GM12878 (cell line): ENCODE results near the gene NSUN5. TPM values are rescaled to one million over a fixed set of nuclear protein-coding genes. Genes with fewer than 3 reads are reported as not detected.

Experiments used
- ASH2L ChIP-seq: fragments of 300-600, 200-600 bp; sonication (generic); IDR thresholded peaks from 2 replicates; pipeline ENCODE4 v1.6.1; 2017; ENCODE audit warnings: low read depth, mild to moderate bottlenecking, borderline replicate concordance
- BHLHE40 ChIP-seq, 2 experiments: fragments of 450-650 bp in 1 of 2; IDR thresholded peaks; 2 replicates each; pipeline ENCODE4 v1.6.1; 2011 to 2017; ENCODE audit warnings: low read depth in 2 of 2, borderline replicate concordance in 1 of 2, improper control_type of control experiment in 1 of 2, low read length in 1 of 2, mild to moderate bottlenecking in 1 of 2
- CHD4 ChIP-seq: fragments of 200-600 bp; sonication (generic); IDR thresholded peaks from 2 replicates; pipeline ENCODE4 v1.6.1; 2016; ENCODE audit warnings: mild to moderate bottlenecking
- E4F1 ChIP-seq: fragments of 450-650 bp; IDR thresholded peaks from 2 replicates; pipeline ENCODE4 v1.6.1; 2018; ENCODE audit warnings: borderline replicate concordance, mild to moderate bottlenecking; ENCODE audit not compliant: partially characterized antibody
- FOS ChIP-seq: IDR thresholded peaks from 3 replicates; pipeline ENCODE4 v1.6.1; 2011; ENCODE audit warnings: borderline replicate concordance; ENCODE audit not compliant: insufficient read length; ENCODE audit errors: extremely low read depth
- HDAC6 ChIP-seq: fragments of 200-600 bp; sonication (generic); IDR thresholded peaks from one replicate; pipeline ENCODE4 v1.8.0; 2017; ENCODE audit warnings: antibody characterized with exemption; ENCODE audit not compliant: unreplicated experiment
- KAT2A ChIP-seq: conservative IDR thresholded peaks from 2 replicates; pipeline ENCODE4 v1.6.1; 2011; ENCODE audit warnings: low read depth, low read length; ENCODE audit not compliant: control insufficient read depth
- MAX ChIP-seq: IDR thresholded peaks from 2 replicates; pipeline ENCODE4 v1.6.1; 2012; ENCODE audit warnings: low read depth, low read length, improper control_type of control experiment
- MXI1 ChIP-seq: fragments of 150-350 bp; IDR thresholded peaks from 2 replicates; pipeline ENCODE4 v1.6.1; 2011; ENCODE audit warnings: low read depth, mild to moderate bottlenecking, inconsistent platforms, low read length, improper control_type of control experiment
- NBN ChIP-seq: fragments of 450-650 bp; IDR thresholded peaks from 2 replicates; pipeline ENCODE4 v1.6.1; 2016
- POLR2AphosphoS2 ChIP-seq: IDR thresholded peaks from 2 replicates; pipeline ENCODE4 v1.6.1; 2011; ENCODE audit warnings: low read depth, mild to moderate bottlenecking, low read length, improper control_type of control experiment, moderate library complexity
- POLR2AphosphoS5 ChIP-seq: IDR thresholded peaks from 2 replicates; pipeline ENCODE4 v1.6.1; 2011; ENCODE audit warnings: mild to moderate bottlenecking, low read length, inconsistent platforms
- RBBP5 ChIP-seq: fragments of 200-600 bp; sonication (generic); conservative IDR thresholded peaks from 2 replicates; pipeline ENCODE4 v1.6.1; 2016
- RELA ChIP-seq: fragments of 450-650 bp; IDR thresholded peaks from 2 replicates; pipeline ENCODE4 v1.8.0; 2014; ENCODE audit warnings: borderline replicate concordance; ENCODE audit not compliant: partially characterized antibody
- RUNX3 ChIP-seq: IDR thresholded peaks from 2 replicates; pipeline ENCODE4 v1.6.1; 2012; ENCODE audit warnings: low read length, inconsistent platforms
- SMAD5 ChIP-seq: IDR thresholded peaks from 2 replicates; pipeline ENCODE4 v1.6.1; 2016; ENCODE audit warnings: antibody characterized with exemption, low read depth
- SP1 ChIP-seq: IDR thresholded peaks from one replicate; pipeline ENCODE4 v1.6.1; 2011; ENCODE audit warnings: low read depth, low read length
- WRNIP1 ChIP-seq: IDR thresholded peaks from 2 replicates; pipeline ENCODE4 v1.6.1; 2011; ENCODE audit warnings: low read depth, low read length, improper control_type of control experiment, borderline replicate concordance
- ZBTB40 ChIP-seq: fragments of 450-650 bp; IDR thresholded peaks from 2 replicates; pipeline ENCODE4 v1.6.1; 2016; ENCODE audit warnings: mild to moderate bottlenecking, moderate library complexity, borderline replicate concordance
- ZNF622 ChIP-seq: fragments of 450-650 bp; IDR thresholded peaks from 2 replicates; pipeline ENCODE4 v1.6.1; 2017; ENCODE audit warnings: mild to moderate bottlenecking, inconsistent platforms
- polyA plus RNA-seq, 11 experiments: library from polyadenylated mRNA; depleted of rRNA in 4 of 11; unstranded in 6 of 11; stranded (reverse) in 5 of 11; fragments of >200 nt; fragmentation: Nextera tagmentation in 4 of 11; fragmentation: Illumina TruSeq in 1 of 11; extraction: Ambion mirVana in 4 of 11; extraction: Trizol in 1 of 11; gene quantifications; 1 replicate in 1 of 11; 2 replicates in 10 of 11; pipeline versions ENCODE4 v1.2.1 to v1.2.3, GENCODE V29; 2011 to 2016; ENCODE audit warnings: inconsistent platforms in 2 of 11, missing spikeins in 2 of 11, low read depth in 1 of 11
- total RNA-seq, 4 experiments: library from RNA; depleted of rRNA in 3 of 4; stranded (reverse); fragments of >200 nt in 3 of 4; fragmentation: Illumina TruSeq in 1 of 4; extraction: Trizol in 1 of 4; gene quantifications; 2 replicates each; pipeline versions ENCODE4 v1.2.1 to v1.2.3, GENCODE V29; 2013 to 2021
- TF ChIP-seq, protein P1 (sequence below): fragments of 450-650 bp; IDR thresholded peaks from 2 replicates; pipeline ENCODE4 v1.6.1; 2017; ENCODE audit warnings: low read depth, mild to moderate bottlenecking, moderate library complexity

The NSUN5 gene
- total and polyA plus RNA-seq, 10 of the 15 experiments (the other 5 are each of a cell fraction or from before 2014, with no cell fraction given) = 2.0 to 63.4 (median 38.2) TPM

- TF ChIP-seq HDAC6 = no peak
- TF ChIP-seq MAX = peak; percentile 98
- TF ChIP-seq RELA = no peak
- TF ChIP-seq MXI1 = peak; percentile 93
- peak; percentile 98 for TF ChIP-seq E4F1
- TF ChIP-seq KAT2A = no peak
- no peak for TF ChIP-seq ASH2L
- TF ChIP-seq, protein P1, sequence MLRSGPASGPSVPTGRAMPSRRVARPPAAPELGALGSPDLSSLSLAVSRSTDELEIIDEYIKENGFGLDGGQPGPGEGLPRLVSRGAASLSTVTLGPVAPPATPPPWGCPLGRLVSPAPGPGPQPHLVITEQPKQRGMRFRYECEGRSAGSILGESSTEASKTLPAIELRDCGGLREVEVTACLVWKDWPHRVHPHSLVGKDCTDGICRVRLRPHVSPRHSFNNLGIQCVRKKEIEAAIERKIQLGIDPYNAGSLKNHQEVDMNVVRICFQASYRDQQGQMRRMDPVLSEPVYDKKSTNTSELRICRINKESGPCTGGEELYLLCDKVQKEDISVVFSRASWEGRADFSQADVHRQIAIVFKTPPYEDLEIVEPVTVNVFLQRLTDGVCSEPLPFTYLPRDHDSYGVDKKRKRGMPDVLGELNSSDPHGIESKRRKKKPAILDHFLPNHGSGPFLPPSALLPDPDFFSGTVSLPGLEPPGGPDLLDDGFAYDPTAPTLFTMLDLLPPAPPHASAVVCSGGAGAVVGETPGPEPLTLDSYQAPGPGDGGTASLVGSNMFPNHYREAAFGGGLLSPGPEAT = no peak
- peak; percentile 82 for TF ChIP-seq POLR2AphosphoS5
- no peak for TF ChIP-seq RBBP5
- peak; percentile 75; the same call in 1 of the 2 replicates for TF ChIP-seq SMAD5
- peak; percentile 6 for TF ChIP-seq SP1
- TF ChIP-seq ZBTB40 = peak; percentile 88
- TF ChIP-seq RUNX3 = peak; percentile 55; the same call in 1 of the 2 replicates
- peak; percentile 83 for TF ChIP-seq POLR2AphosphoS2
- TF ChIP-seq WRNIP1 = no peak
- no peak for TF ChIP-seq FOS
- no peak for TF ChIP-seq ZNF622
- no peak for TF ChIP-seq NBN
- TF ChIP-seq BHLHE40 (IDR thresholded peaks at IDR 0.05; ENCODE audit: borderline replicate concordance in 1 of 2, low read depth in 2 of 2, low read length in 1 of 2) = peak; percentile 64 to 80; a peak in 2 of 4 replicates
- TF ChIP-seq CHD4 = no peak
These were observed at the start of gene NSUN5 (continued) for GRCh38 chr7:73308665-73309214.
